ENCODE data around the gene USF2. TPM values are rescaled to one million over a fixed set of nuclear protein-coding genes. Genes with fewer than 3 reads are reported as not detected.

The USF2 gene
- total and polyA plus RNA-seq, 2 of the 8 experiments (the other 6 are each of a cell fraction or from before 2014, with no cell fraction given): 74.1 to 109 TPM

- no peak overlapping the region for H3K9ac ChIP-seq (replicated peaks in 1 of 4; ENCODE audit: extremely low read depth in 1 of 4, low read depth in 3 of 4, low read length in 3 of 4)
- no peak overlapping the region for H2BK15ac ChIP-seq (ENCODE audit: low read length)
- H4K5ac ChIP-seq (ENCODE audit: insufficient read length, low read depth, low read length): no peak overlapping the region
- no peak overlapping the region for H3K4me2 ChIP-seq (ENCODE audit: insufficient read depth in 1 of 2, low read depth in 2 of 2, low read length in 2 of 2)
- H3K18ac ChIP-seq (ENCODE audit: extremely low read depth, low read length): no peak overlapping the region; the same call in 1 of the 2 replicates
- H3K4me3 ChIP-seq (ENCODE audit: extremely low read depth in 1 of 4, insufficient read depth in 2 of 4, low read depth in 3 of 4, low read length in 4 of 4): no peak overlapping the region
- no peak overlapping the region for H2AK5ac ChIP-seq (ENCODE audit: low read depth, low read length)
- no peak overlapping the region for H3K14ac ChIP-seq (ENCODE audit: insufficient read length)
- H3K79me2 ChIP-seq (ENCODE audit: control insufficient read depth in 1 of 2, insufficient read depth in 2 of 2, low read length in 2 of 2): no peaks in the 10 kb centered on the region
- H3K27me3 ChIP-seq (replicated peaks in 1 of 4; ENCODE audit: control insufficient read depth in 3 of 4, extremely low read depth in 1 of 4, insufficient read depth in 3 of 4, low read length in 3 of 4): no peaks in the 10 kb centered on the region
- H2BK120ac ChIP-seq (replicated peaks; ENCODE audit: low read depth, low read length): no peak overlapping the region
- no peak overlapping the region for H3K27ac ChIP-seq (ENCODE audit: low read depth, low read length)
- no peaks in the 10 kb centered on the region for H3K9me3 ChIP-seq (ENCODE audit: insufficient read depth in 2 of 2, low read depth in 1 of 2, low read length in 1 of 2)
- DNase-seq (ENCODE audit: low read depth in 1 of 2, low spot score in 2 of 2): no peak
- H2BK12ac ChIP-seq (ENCODE audit: low read depth, low read length): no peak overlapping the region
- H3K56ac ChIP-seq (replicated peaks; ENCODE audit: insufficient read length, low read depth, low read length): no peak overlapping the region
- H4K8ac ChIP-seq (ENCODE audit: extremely low read depth, insufficient read depth, low read length): no peak overlapping the region
- no peak overlapping the region for H3K4ac ChIP-seq (replicated peaks; ENCODE audit: insufficient read length, low read depth, low read length)
- H3K79me1 ChIP-seq (ENCODE audit: low read depth, low read length): no peaks in the 10 kb centered on the region
- H2BK5ac ChIP-seq (ENCODE audit: low read depth, low read length): no peak overlapping the region; the same call in 1 of the 2 replicates
- WGBS, 2 experiments (ENCODE audit: extremely low coverage in 1 of 2, insufficient coverage in 1 of 2, insufficient read length in 1 of 2, insufficient replicate concordance in 2 of 2, low coverage in 1 of 2, low lambda C conversion rate in 2 of 2, missing lambda C conversion rate in 1 of 2): 88% methylated on average over 4 of the region's 4 CpGs; no CpG with 5 or more reads in 1 of the 2 experiments
- no peak overlapping the region for H3K23ac ChIP-seq (ENCODE audit: insufficient read length)
- no peak overlapping the region for H2AFZ ChIP-seq (ENCODE audit: low read length)
- CTCF ChIA-PET (ENCODE audit: partially characterized antibody): interaction anchor here (1.2 to 3.3 kb wide), 5 partner anchors 10 to 166 kb away, joined by 3 to 20 read pairs (median 6); partner anchors contain the start of gene FFAR3
- no peak overlapping the region for H4K91ac ChIP-seq (replicated peaks; ENCODE audit: insufficient read length, low read length)
- no peaks in the 10 kb centered on the region; a peak in 1 of 7 replicates for H3K4me1 ChIP-seq (replicated peaks in 1 of 4; ENCODE audit: control insufficient read depth in 3 of 4, insufficient read depth in 4 of 4, low read length in 3 of 4)
- H3K36me3 ChIP-seq (ENCODE audit: control insufficient read depth in 2 of 4, insufficient read depth in 4 of 4, low read length in 3 of 4): no peaks in the 10 kb centered on the region
- no peak overlapping the region for H2BK20ac ChIP-seq (ENCODE audit: low read length)
- FAIRE-seq: no peak
- H3K23me2 ChIP-seq (ENCODE audit: low read depth, low read length): no peaks in the 10 kb centered on the region
- POLR2A ChIA-PET (ENCODE audit: partially characterized antibody): interaction anchor here (1.1 kb wide), 1 partner anchor 168 kb away, joined by 3 read pairs; no protein-coding TSS in a partner anchor
- no peaks in the 10 kb centered on the region for H4K20me1 ChIP-seq (replicated peaks in 1 of 2; ENCODE audit: control insufficient read depth in 1 of 2, insufficient read depth in 2 of 2, low read length in 2 of 2)
- TF ChIP-seq RNF2 (IDR thresholded peaks at IDR 0.05; ENCODE audit: borderline replicate concordance, low read depth, low read length, missing control alignments, poor library complexity, severe bottlenecking) (no peak), BCL11A (IDR thresholded peaks at IDR 0.05; ENCODE audit: low read depth in 2 of 2, low read length in 2 of 2) (no peak), CBX8 (IDR thresholded peaks at IDR 0.05; ENCODE audit: borderline replicate concordance, low read depth, low read length) (no peak), SP4 (IDR thresholded peaks at IDR 0.05; ENCODE audit: low read length) (no peak), TCF12 (IDR thresholded peaks at IDR 0.05; ENCODE audit: low read depth, low read length) (no peak), CHD1 (IDR thresholded peaks at IDR 0.05; ENCODE audit: low read depth, low read length) (no peak), SIX5 (IDR thresholded peaks at IDR 0.05; ENCODE audit: low read depth, low read length) (no peak), YY1 (IDR thresholded peaks at IDR 0.05; ENCODE audit: low read depth, low read length) (no peak), ZNF274 (IDR thresholded peaks at IDR 0.05; ENCODE audit: borderline replicate concordance, extremely low read depth, low read length) (no peak), ATF2 (IDR thresholded peaks at IDR 0.05; ENCODE audit: low read length) (no peak), HDAC6 (IDR thresholded peaks at IDR 0.05; ENCODE audit: low read depth, low read length) (no peak), SUZ12 (IDR thresholded peaks at IDR 0.05; ENCODE audit: low read length) (no peak), KDM1A (IDR thresholded peaks at IDR 0.05; ENCODE audit: borderline replicate concordance, low read length) (no peak)
Observed at GRCh38 chr19:35329323-35329722, 60.6 kb downstream of the USF2 start.

Data from H1 (cell line).